ENCODE data around the gene CLEC16A. TPM values are rescaled to one million over a fixed set of nuclear protein-coding genes. Genes with fewer than 3 reads are reported as not detected.

Gene CLEC16A
- total and polyA plus RNA-seq, 9 of the 15 experiments (the other 6 are each of a cell fraction or from before 2014, with no cell fraction given): 1.00 to 22.3 (median 10.0) TPM

DNA sequence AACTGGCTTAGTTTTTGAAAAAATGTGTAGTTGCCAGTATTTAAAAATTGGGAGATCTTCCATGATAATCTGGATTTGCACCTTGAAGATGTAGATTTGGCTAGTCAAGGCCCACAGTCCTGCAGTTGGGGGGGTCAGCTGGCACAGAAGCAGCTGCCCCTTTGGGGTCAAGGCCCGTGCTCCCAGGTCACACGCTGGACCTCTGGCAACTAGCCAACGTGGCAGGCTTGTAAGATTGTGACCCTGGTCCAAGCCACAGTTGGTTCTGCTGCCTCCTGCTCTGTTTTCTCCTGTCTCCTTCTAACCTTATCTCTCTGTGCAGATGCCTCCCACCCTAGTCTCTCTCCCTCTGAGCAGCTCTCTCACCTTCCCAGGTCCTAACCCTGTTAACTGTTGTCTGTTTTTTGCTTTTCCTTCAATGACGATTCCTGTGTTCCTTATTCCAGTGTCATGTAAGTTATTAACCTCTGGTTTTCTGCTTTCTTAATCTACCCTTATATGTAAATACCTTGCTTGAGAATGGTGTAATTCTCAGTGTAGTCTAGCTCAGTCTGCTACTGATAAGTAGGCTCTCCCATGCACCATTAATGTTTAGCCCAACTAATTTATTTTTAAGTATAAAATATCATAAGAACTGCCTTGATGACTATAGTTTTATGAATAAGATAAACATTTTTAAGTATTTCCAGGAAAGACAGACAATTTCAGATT, 27.9 kb downstream of the CLEC16A start (continued):
- peak; percentile 66; the same call in 1 of the 2 replicates for TF ChIP-seq ZNF263 (CRISPR knock-in tag; IDR thresholded peaks at IDR 0.05; ENCODE audit: borderline replicate concordance)
- TF ChIP-seq EGR1 (conservative IDR thresholded peaks at IDR 0.05): peak; percentile 90

DNA sequence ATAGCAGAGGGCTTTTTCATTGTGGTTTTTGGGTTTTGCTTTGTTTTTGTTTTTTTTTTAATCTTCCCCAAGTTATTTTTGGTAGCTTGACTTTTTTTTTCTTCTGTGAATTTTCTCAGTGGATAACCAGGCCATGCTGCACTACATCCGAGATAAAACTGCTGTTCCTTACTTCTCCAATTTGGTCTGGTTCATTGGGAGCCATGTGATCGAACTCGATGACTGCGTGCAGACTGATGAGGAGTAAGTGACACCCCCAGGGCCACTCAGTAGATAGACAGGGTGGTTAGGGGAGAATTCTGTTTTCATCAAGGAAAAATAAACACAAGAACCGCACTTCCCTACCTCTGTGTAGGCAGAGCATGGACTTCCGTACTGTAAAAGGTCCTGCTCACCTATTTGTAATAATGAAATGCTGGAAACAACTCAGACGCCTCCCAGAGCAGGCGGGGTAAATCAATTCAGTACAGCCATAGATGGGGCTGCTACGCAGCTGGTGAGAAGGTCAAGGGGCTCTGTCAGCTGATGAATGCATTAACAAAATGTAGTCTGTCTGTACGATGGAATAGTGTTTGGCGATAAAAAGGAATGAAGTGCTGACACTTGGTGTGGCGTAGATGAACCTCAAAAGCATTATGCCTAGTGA, 28.6 kb downstream of the CLEC16A start:
- H3K27me3 ChIP-seq (ENCODE audit: control insufficient read depth in 2 of 2, insufficient read depth in 2 of 2, low read length in 2 of 2): no peaks in the 10 kb centered on the region
- FAIRE-seq: no peak
- intact Hi-C loops (cut with micrococcal nuclease) (loop anchor here (1.0 to 5.0 kb wide), 5 partner anchors 132 to 384 kb away; no protein-coding TSS in a partner anchor), in situ Hi-C loops (cut with MboI) (loop anchor here (25.0 kb wide), 2 partner anchors 564 to 689 kb away; partner anchors contain the start of gene SNN)
- ATAC-seq: peak; percentile 14
- H3K4me2 ChIP-seq (ENCODE audit: insufficient read depth, low read length): peak overlapping the region; percentile 21
- CTCF ChIA-PET (ENCODE audit: low intra/inter-chr PET ratio): interaction anchor here (0.6 to 4.7 kb wide), 4 partner anchors 19 to 741 kb away, joined by 3 to 58 read pairs (median 14); partner anchors contain the start of gene SOCS1
- no TSS peak for BruUV-seq (replicated peaks)
- 0 out of 2 replicates have a peak, but pooled peaks cover 6% of the 10 kb centered on the region for H4K20me1 ChIP-seq (replicated peaks; ENCODE audit: control insufficient read depth, insufficient read depth, low read length)
- WGBS (ENCODE audit: insufficient coverage, low coverage, missing lambda C conversion rate): 30% methylated on average over 12 of the region's 12 CpGs
- H3K4me3 ChIP-seq: no peak overlapping the region
- POLR2A ChIA-PET: interaction anchor here (0.5 to 2.7 kb wide), 9 partner anchors 7 to 282 kb away, joined by 3 to 23 read pairs (median 3); partner anchors contain the start of gene SOCS1
- no peaks in the 10 kb centered on the region for H3K79me2 ChIP-seq (ENCODE audit: control insufficient read depth, insufficient read depth, low read length)
- H3K9me1 ChIP-seq (ENCODE audit: control insufficient read depth, insufficient read depth, low read length): peaks cover 4% of the 10 kb centered on the region
- DNase-seq (ENCODE audit: extremely low read depth in 1 of 4, low spot score in 3 of 4): peak in 2 of 4 experiments; percentile 17 to 53
- H3K36me3 ChIP-seq (ENCODE audit: control insufficient read depth, insufficient read depth, low read length): peaks cover 58% of the 10 kb centered on the region
- peak overlapping the region; percentile 57; the same call in 1 of the 2 replicates for H2AFZ ChIP-seq (ENCODE audit: low read depth, low read length)
- H3K9ac ChIP-seq (ENCODE audit: insufficient read depth in 1 of 2, low read depth in 2 of 2, low read length in 2 of 2): peak overlapping the region; percentile 13 to 21; a peak in 3 of 4 replicates
- H3K27ac ChIP-seq (ENCODE audit: extremely low read depth, low read depth, low read length): peak overlapping the region; percentile 63
- peaks cover 15 to 22% of the 10 kb centered on the region in 2 experiments for H3K4me1 ChIP-seq (replicated peaks in 1 of 2; ENCODE audit: control insufficient read depth in 2 of 2, insufficient read depth in 2 of 2, low read length in 2 of 2)
- H3K9me3 ChIP-seq (replicated peaks; ENCODE audit: control insufficient read depth, insufficient read depth, low read depth, low read length): no peaks in the 10 kb centered on the region
- TF ChIP-seq PHB (CRISPR knock-in tag; IDR thresholded peaks at IDR 0.05) (no peak), TRIM24 (IDR thresholded peaks at IDR 0.05) (no peak), ZNF197 (CRISPR knock-in tag; IDR thresholded peaks at IDR 0.05; ENCODE audit: low read depth) (peak; percentile 8; the same call in 1 of the 2 replicates), CAMTA2 (CRISPR knock-in tag; conservative IDR thresholded peaks at IDR 0.05) (no peak), NR1H2 (CRISPR knock-in tag; IDR thresholded peaks at IDR 0.05) (no peak), HNRNPLL (IDR thresholded peaks at IDR 0.05; ENCODE audit: low read depth, low read length, poor library complexity, severe bottlenecking) (no peak), CEBPB (tag; IDR thresholded peaks at IDR 0.05) (no peak), RBBP5 (IDR thresholded peaks at IDR 0.05; ENCODE audit: borderline replicate concordance, insufficient read depth, low read length, poor library complexity, severe bottlenecking) (no peak)
- TF ChIP-seq, protein P1, sequence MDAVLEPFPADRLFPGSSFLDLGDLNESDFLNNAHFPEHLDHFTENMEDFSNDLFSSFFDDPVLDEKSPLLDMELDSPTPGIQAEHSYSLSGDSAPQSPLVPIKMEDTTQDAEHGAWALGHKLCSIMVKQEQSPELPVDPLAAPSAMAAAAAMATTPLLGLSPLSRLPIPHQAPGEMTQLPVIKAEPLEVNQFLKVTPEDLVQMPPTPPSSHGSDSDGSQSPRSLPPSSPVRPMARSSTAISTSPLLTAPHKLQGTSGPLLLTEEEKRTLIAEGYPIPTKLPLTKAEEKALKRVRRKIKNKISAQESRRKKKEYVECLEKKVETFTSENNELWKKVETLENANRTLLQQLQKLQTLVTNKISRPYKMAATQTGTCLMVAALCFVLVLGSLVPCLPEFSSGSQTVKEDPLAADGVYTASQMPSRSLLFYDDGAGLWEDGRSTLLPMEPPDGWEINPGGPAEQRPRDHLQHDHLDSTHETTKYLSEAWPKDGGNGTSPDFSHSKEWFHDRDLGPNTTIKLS (IDR thresholded peaks at IDR 0.05; ENCODE audit: borderline replicate concordance, low read depth): no peak
- TF ChIP-seq, protein P2, sequence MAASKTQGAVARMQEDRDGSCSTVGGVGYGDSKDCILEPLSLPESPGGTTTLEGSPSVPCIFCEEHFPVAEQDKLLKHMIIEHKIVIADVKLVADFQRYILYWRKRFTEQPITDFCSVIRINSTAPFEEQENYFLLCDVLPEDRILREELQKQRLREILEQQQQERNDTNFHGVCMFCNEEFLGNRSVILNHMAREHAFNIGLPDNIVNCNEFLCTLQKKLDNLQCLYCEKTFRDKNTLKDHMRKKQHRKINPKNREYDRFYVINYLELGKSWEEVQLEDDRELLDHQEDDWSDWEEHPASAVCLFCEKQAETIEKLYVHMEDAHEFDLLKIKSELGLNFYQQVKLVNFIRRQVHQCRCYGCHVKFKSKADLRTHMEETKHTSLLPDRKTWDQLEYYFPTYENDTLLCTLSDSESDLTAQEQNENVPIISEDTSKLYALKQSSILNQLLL (CRISPR knock-in tag; IDR thresholded peaks at IDR 0.05; ENCODE audit: borderline replicate concordance): no peak

Measured in K562 (cell line).